WTC11 (cell line): ENCODE results near the gene POU3F2. TPM values are rescaled to one million over a fixed set of nuclear protein-coding genes. Genes with fewer than 3 reads are reported as not detected.
A peak's percentile ranks its signal among the peaks of the same experiment; 100 is the strongest.

Experiments
- ATAC-seq: fragments of 200-7000 bp; cut with Tn5 transposase; 2 replicates; pipeline ENCODE4 v1.10.0; 2021; ENCODE audit warnings: mild to moderate bottlenecking, moderate library complexity
- CTCF ChIA-PET: fragments of 300-600 bp; sonication (Branson Sonifier 250); formaldehyde crosslinking; loops from one replicate; lab custom pipeline; 2021; ENCODE audit warnings: antibody characterized with exemption; lab: Charles Lee
- POLR2A ChIA-PET: fragments of 350-600 bp; sonication (Branson Sonifier 250); formaldehyde crosslinking; loops from one replicate; lab custom pipeline; 2021; ENCODE audit warnings: antibody characterized with exemption; lab: Charles Lee
- DNase-seq: peaks from one replicate; pipeline ENCODE4 v3.0.0; 2021; ENCODE audit warnings: low spot score
- H3K27ac Mint-ChIP-seq: 2 replicates; pipeline ENCODE4 v1.8.0; 2021; ENCODE audit warnings: mixed read lengths
- H3K27me3 Mint-ChIP-seq: 2 replicates; pipeline ENCODE4 v1.8.0; 2021; ENCODE audit warnings: low read depth, mild to moderate bottlenecking, moderate library complexity, mixed read lengths
- H3K36me3 Mint-ChIP-seq: 2 replicates; pipeline ENCODE4 v1.8.0; 2021; ENCODE audit warnings: mixed read lengths
- H3K4me1 Mint-ChIP-seq: 2 replicates; pipeline ENCODE4 v1.8.0; 2022; ENCODE audit warnings: mixed read lengths
- H3K4me3 Mint-ChIP-seq: 2 replicates; pipeline ENCODE4 v1.8.0; 2021; ENCODE audit warnings: mild to moderate bottlenecking, moderate library complexity, mixed read lengths
- H3K9me3 Mint-ChIP-seq: 2 replicates; pipeline ENCODE4 v1.8.0; 2021; ENCODE audit warnings: mixed read lengths
- ATF6 ChIP-seq: sonication (generic); formaldehyde crosslinking; IDR thresholded peaks from 2 replicates; pipeline ENCODE4 v1.8.1; 2023; ENCODE audit warnings: mild to moderate bottlenecking, missing genetic modification reagents
- CDX4 ChIP-seq: fragments of 250-450 bp; sonication (Bioruptor Pico); IDR thresholded peaks from 2 replicates; pipeline ENCODE4 v1.9.0; 2021; ENCODE audit warnings: moderate library complexity, mild to moderate bottlenecking, inconsistent platforms, borderline replicate concordance
- CREM ChIP-seq: sonication (generic); formaldehyde crosslinking; IDR thresholded peaks from 2 replicates; pipeline ENCODE4 v1.8.1; 2022; ENCODE audit warnings: mild to moderate bottlenecking, missing genetic modification reagents, moderate library complexity
- E2F5 ChIP-seq: sonication (generic); formaldehyde crosslinking; IDR thresholded peaks from 2 replicates; pipeline ENCODE4 v1.8.1; 2022; ENCODE audit warnings: mild to moderate bottlenecking, moderate library complexity, missing genetic modification reagents
- ELF4 ChIP-seq: sonication (generic); formaldehyde crosslinking; IDR thresholded peaks from 2 replicates; pipeline ENCODE4 v1.8.1; 2022; ENCODE audit warnings: low read depth, mild to moderate bottlenecking, moderate library complexity, missing genetic modification reagents
- ERG ChIP-seq: fragments of 250-450 bp; sonication (Bioruptor Pico); IDR thresholded peaks from 2 replicates; pipeline ENCODE4 v1.8.0; 2021; ENCODE audit warnings: mild to moderate bottlenecking
- GTF2I ChIP-seq: fragments of 250-450 bp; sonication (Bioruptor Pico); conservative IDR thresholded peaks from 2 replicates; pipeline ENCODE4 v1.4.0; 2021; ENCODE audit warnings: mild to moderate bottlenecking
- IRF2 ChIP-seq: sonication (generic); formaldehyde crosslinking; IDR thresholded peaks from 2 replicates; pipeline ENCODE4 v1.8.0; 2022; ENCODE audit warnings: low read depth, missing genetic modification reagents, borderline replicate concordance
- JAZF1 ChIP-seq: fragments of 250-450 bp; sonication (Bioruptor Pico); IDR thresholded peaks from 2 replicates; pipeline ENCODE4 v1.9.0; 2021; ENCODE audit warnings: moderate library complexity, mild to moderate bottlenecking, inconsistent platforms
- JUN ChIP-seq: sonication (generic); formaldehyde crosslinking; IDR thresholded peaks from 2 replicates; pipeline ENCODE4 v1.8.0; 2023; ENCODE audit warnings: mild to moderate bottlenecking, missing genetic modification reagents
- MAX ChIP-seq: sonication (generic); formaldehyde crosslinking; IDR thresholded peaks from 2 replicates; pipeline ENCODE4 v1.8.0; 2022; ENCODE audit warnings: mild to moderate bottlenecking, missing genetic modification reagents
- OVOL2 ChIP-seq: fragments of 250-450 bp; sonication (Bioruptor Pico); IDR thresholded peaks from 2 replicates; pipeline ENCODE4 v1.9.0; 2021; ENCODE audit warnings: mild to moderate bottlenecking, borderline replicate concordance
- PRDM15 ChIP-seq: sonication (generic); formaldehyde crosslinking; IDR thresholded peaks from 2 replicates; pipeline ENCODE4 v1.8.0; 2022; ENCODE audit warnings: missing genetic modification reagents
- PREB ChIP-seq: sonication (generic); formaldehyde crosslinking; IDR thresholded peaks from 2 replicates; pipeline ENCODE4 v1.8.1; 2022; ENCODE audit warnings: mild to moderate bottlenecking, missing genetic modification reagents, moderate library complexity, borderline replicate concordance
- PRRX2 ChIP-seq: fragments of 250-450 bp; sonication (Bioruptor Pico); IDR thresholded peaks from 2 replicates; pipeline ENCODE4 v1.8.0; 2021; ENCODE audit warnings: mild to moderate bottlenecking
- STAT6 ChIP-seq: sonication (generic); formaldehyde crosslinking; conservative IDR thresholded peaks from 2 replicates; pipeline ENCODE4 v1.8.1; 2023; ENCODE audit warnings: mild to moderate bottlenecking, low read depth, missing genetic modification reagents, moderate library complexity
- TEAD1 ChIP-seq: sonication (generic); formaldehyde crosslinking; IDR thresholded peaks from 2 replicates; pipeline ENCODE4 v1.8.0; 2022; ENCODE audit warnings: mild to moderate bottlenecking, missing genetic modification reagents
- ZNF219 ChIP-seq: sonication (generic); formaldehyde crosslinking; IDR thresholded peaks from 2 replicates; pipeline ENCODE4 v1.8.0; 2023; ENCODE audit warnings: missing genetic modification reagents, mild to moderate bottlenecking, borderline replicate concordance
- ZNF396 ChIP-seq: fragments of 250-450 bp; sonication (Bioruptor Pico); IDR thresholded peaks from 2 replicates; pipeline ENCODE4 v1.8.0; 2021; ENCODE audit warnings: mild to moderate bottlenecking, moderate library complexity, borderline replicate concordance
- ZSCAN18 ChIP-seq: fragments of 250-450 bp; sonication (Bioruptor Pico); IDR thresholded peaks from 2 replicates; pipeline ENCODE4 v2.1.2; 2022; ENCODE audit warnings: mild to moderate bottlenecking, moderate library complexity
- total RNA-seq: library from RNA; stranded (reverse); gene quantifications from 3 replicates; pipeline ENCODE4 v1.2.3, GENCODE V29; 2021

POU3F2 gene
- total RNA-seq, 1 experiment from 2014 or later, result 0.07 TPM

GRCh38 chr6:98828211-98828788, 6.1 kb upstream of the POU3F2 start (continued):
- no peak for TF ChIP-seq ATF6 (CRISPR knock-in tag)
- no peak for TF ChIP-seq MAX (CRISPR knock-in tag)
- no peak for TF ChIP-seq OVOL2 (CRISPR knock-in tag)
- no peak for TF ChIP-seq JAZF1 (CRISPR knock-in tag)

GRCh38 chr6:98828941-98829411, 5.4 kb upstream of the POU3F2 start:
- Mint-ChIP-seq H3K27ac (no peak overlapping the region), H3K36me3 (no peaks in the 10 kb centered on the region), H3K27me3 (peaks cover 98% of the 10 kb centered on the region), H3K4me3 (peak overlapping the region; percentile 70), H3K9me3 (no peaks in the 10 kb centered on the region), H3K4me1 (peaks cover 67% of the 10 kb centered on the region)
- peak; percentile 8; the same call in 1 of the 2 replicates for ATAC-seq
- peak; percentile 36 for DNase-seq
- CTCF ChIA-PET, result interaction anchor here (0.6 to 1.3 kb wide), 7 partner anchors 9 to 752 kb away, joined by 3 to 8 read pairs (median 4); no protein-coding TSS in a partner anchor
- POLR2A ChIA-PET, result no interaction called here
- TF ChIP-seq PRRX2 (CRISPR knock-in tag) (no peak), ZSCAN18 (CRISPR knock-in tag) (no peak), PRDM15 (CRISPR knock-in tag) (no peak), TEAD1 (no peak), PREB (CRISPR knock-in tag) (no peak), STAT6 (no peak), CREM (CRISPR knock-in tag) (no peak), CDX4 (CRISPR knock-in tag) (no peak), JUN (CRISPR knock-in tag) (no peak), ZNF219 (CRISPR knock-in tag) (no peak), ERG (CRISPR knock-in tag) (no peak), E2F5 (no peak), GTF2I (CRISPR knock-in tag) (no peak), IRF2 (no peak), ZNF396 (CRISPR knock-in tag) (no peak), ELF4 (CRISPR knock-in tag) (no peak)
